Psoas muscle (tissue), 8 donors: Measurements from ENCODE around the gene SSBP4. TPM values are rescaled to one million over a fixed set of nuclear protein-coding genes. Genes with fewer than 3 reads are reported as not detected.

Source experiments
- ATAC-seq, 4 donors: fragments of 200-7000 bp; cut with Tn5 transposase; one replicate each; pipeline ENCODE4 v1.9.1; 2020; ENCODE audit warnings: moderate library complexity in 3 of 4, mild to moderate bottlenecking in 2 of 4
- DNase-seq, 2 donors: peaks; one replicate each; pipeline ENCODE4 v3.0.0-alpha.2; 2020
- H3K27ac ChIP-seq: fragments of 200-600 bp; one replicate; pipeline ENCODE4 v1.8.0; 2022
- H3K27me3 ChIP-seq, 3 donors: fragments of 200-600 bp in 1 of 3; one replicate each; pipeline versions ENCODE4 v1.6.1 to v1.8.0; 2013 to 2022; ENCODE audit warnings: low read length in 2 of 3, mild to moderate bottlenecking in 2 of 3, moderate library complexity in 1 of 3; ENCODE audit not compliant: insufficient read depth in 3 of 3
- H3K36me3 ChIP-seq, 2 donors: fragments of 200-600 bp in 1 of 2; one replicate each; pipeline versions ENCODE4 v1.6.1 to v1.8.0; 2013 to 2022; ENCODE audit warnings: low read depth in 1 of 2, mild to moderate bottlenecking in 1 of 2, moderate library complexity in 1 of 2; ENCODE audit not compliant: insufficient read depth in 1 of 2
- H3K4me1 ChIP-seq: fragments of 200-600 bp; one replicate; pipeline ENCODE4 v1.8.0; 2022
- H3K4me3 ChIP-seq: fragments of 200-600 bp; one replicate; pipeline ENCODE4 v1.8.0; 2022; ENCODE audit warnings: mild to moderate bottlenecking
- H3K9me3 ChIP-seq: fragments of 200-600 bp; one replicate; pipeline ENCODE4 v1.8.0; 2022
- CTCF ChIP-seq: fragments of 200-600 bp; IDR thresholded peaks from one replicate; pipeline ENCODE4 v1.8.0; 2022; ENCODE audit warnings: antibody characterized with exemption
- WGBS, 3 donors: extraction: QIAGEN DNeasy Blood & Tissue Kit; methylation state at CpG; one replicate each; pipeline versions ENCODE4 v1.1.6 to v1.1.7; 2013; 5-methylcytosine and 5-hydroxymethylcytosine counted together
- intact Hi-C, 2 donors: fragments of 100-400 bp; cut with DNase I; formaldehyde crosslinking; loops; one replicate each; pipeline versions ENCODE4 v1.11.0 to v1.14.2; 2022
- long read RNA-seq, 2 donors: library from polyadenylated mRNA; unstranded; transcript quantifications; one replicate each; pipeline ENCODE4 v2.0.0, GENCODE V29; 2021
- polyA plus RNA-seq, 3 donors: library from polyadenylated mRNA; stranded (reverse); fragments of 200-250 nt; gene quantifications; one replicate each; pipeline ENCODE4 v1.2.3, GENCODE V29; 2013
- total RNA-seq, 4 donors: library from RNA; stranded (reverse); fragmentation: NEBNext Ultra II Directional in 2 of 4; extraction: Animal tissue kit (Norgen Biotek cat#: 25700) in 2 of 4; gene quantifications; one replicate each; pipeline versions ENCODE4 v1.2.1 to v1.2.4, GENCODE V29; 2021 to 2023
- donor health status: healthy with polysubstance abuse.
- donor health status: DM: no; HTN: no; CAD: no; lungs with moderate emphysema.
- donor health status: Bipolar disorder and iron deficiency.
- donor health status: healthy.
- donor health status: DM: yes; HTN: yes; CAD: no.
- donor health status: DM: no; HTN: no; CAD: no.
- donor health status: DM: no; HTN: no; CAD: no.
- donor health status: DM: yes; HTN: yes; CAD: no.

The SSBP4 gene
- total RNA-seq (10 to 100 TPM; 29.1 to 46.1 (median 29.6) TPM), polyA plus RNA-seq (10 to 100 TPM; 25.8 to 37.8 (median 28.6) TPM)
- long read RNA-seq, donor 1, transcript SSBP4-202 (17 exons, 1,721 nt) = major isoform, 20 of 57 reads
- long read RNA-seq, donor 1, partial matches to known transcripts = 3 of 57 reads
- long read RNA-seq, donor 1, other reads (novel, unspliced or antisense) = 29 of 57 reads
- long read RNA-seq, donor 2, transcript SSBP4-201 (18 exons, 1,768 nt) = minor isoform, 7 of 83 reads
- long read RNA-seq, donor 2, transcript SSBP4-202 (17 exons, 1,721 nt) = major isoform, 27 of 83 reads
- long read RNA-seq, donor 2, partial matches to known transcripts = 4 of 83 reads
- long read RNA-seq, donor 2, other reads (novel, unspliced or antisense) = 44 of 83 reads

GRCh38 chr19:18419195-18419698 lies at the start of gene SSBP4:
Gene SSBP4 (plus strand): TSS chr19:18419398. CDS start chr19:18419649, 251 bp downstream.
- Histone ChIP-seq H3K9me3 (no peaks in the 10 kb centered on the region), H3K4me3 (peak within 1 kb of the TSS; percentile 84), H3K27ac (peak within 1 kb of the TSS; percentile 86), H3K36me3 (no peaks in the 10 kb centered on the region), H3K4me1 (peaks cover 43% of the 10 kb centered on the region), H3K27me3 (peaks cover 0 to 5% (median 0%) of the 10 kb centered on the region in 3 donors)
- intact Hi-C loops = loop anchor here in 1 of 2 donors (10.0 kb wide), 2 partner anchors 164 to 194 kb away; partner anchors contain the start of gene PDE4C
- ATAC-seq (peak; percentile 43 to 69 (median 61)), DNase-seq (peak; percentile 80 to 89)
- WGBS, 3 donors = 0 to 1% (median 1%) methylated on average over 28 to 80 of the region's 80 CpGs
- peak; percentile 47 for TF ChIP-seq CTCF

- H3K4me1 ChIP-seq = peaks cover 17% of the 10 kb centered on the region
- DNase-seq (no peak), ATAC-seq (no peak)
- TF ChIP-seq CTCF = no peak
- H3K9me3 ChIP-seq = no peaks in the 10 kb centered on the region
- no peaks in the 10 kb centered on the region for H3K27me3 ChIP-seq
- H3K36me3 ChIP-seq = no peaks in the 10 kb centered on the region
- WGBS, 3 donors = 61 to 67% (median 66%) methylated on average over 4 of the region's 4 CpGs
- H3K27ac ChIP-seq = peak overlapping the region; percentile 85
- intact Hi-C loops = no loop called here
- H3K4me3 ChIP-seq = no peak overlapping the region
Observed at GRCh38 chr19:18373407-18373891, 45.7 kb upstream of the SSBP4 start.

- 18 to 29% (median 21%) methylated on average over 17 of the region's 17 CpGs for WGBS, 3 donors
- Histone ChIP-seq H3K9me3 (no peaks in the 10 kb centered on the region), H3K27me3 (no peaks in the 10 kb centered on the region), H3K36me3 (no peaks in the 10 kb centered on the region), H3K4me1 (peaks cover 17% of the 10 kb centered on the region), H3K4me3 (peak overlapping the region; percentile 18), H3K27ac (peak overlapping the region; percentile 85)
- intact Hi-C loops = no loop called here
- ATAC-seq = peak; percentile 94 to 97 (median 96)
- no peak for TF ChIP-seq CTCF
- DNase-seq = peak; percentile 94 to 97
Observed at GRCh38 chr19:18373892-18374629, 45.1 kb upstream of the SSBP4 start.

- Histone ChIP-seq H3K36me3 (no peaks in the 10 kb centered on the region), H3K27me3 (no peaks in the 10 kb centered on the region), H3K9me3 (no peaks in the 10 kb centered on the region), H3K4me1 (peaks cover 30% of the 10 kb centered on the region), H3K4me3 (no peak overlapping the region), H3K27ac (no peak overlapping the region)
- no peak for TF ChIP-seq CTCF
- ATAC-seq (no peak), DNase-seq (no peak)
- 74 to 76% (median 76%) methylated on average over 6 of the region's 6 CpGs for WGBS, 3 donors
- intact Hi-C loops = no loop called here
Observed at GRCh38 chr19:18377026-18377425, 42.2 kb upstream of the SSBP4 start.
